ENCODE results near the gene XPO6. TPM values are rescaled to one million over a fixed set of nuclear protein-coding genes. Genes with fewer than 3 reads are reported as not detected.

Gene XPO6
- polyA plus RNA-seq, 1 of the 3 experiments (the other 2 are of a cell fraction) = 97.1 TPM

GRCh38 chr16:28189245-28189644 is 22.5 kb downstream of the XPO6 start:
- Histone ChIP-seq H3K4me1 (ENCODE audit: control insufficient read depth in 1 of 2, insufficient read depth in 2 of 2, low read depth in 1 of 2, low read length in 1 of 2) (peaks cover 2 to 48% of the 10 kb centered on the region in 2 experiments; a peak in 3 of 4 replicates), H3K9ac (no peak overlapping the region), H3K4me3 (ENCODE audit: low read depth in 2 of 2, low read length in 1 of 2) (no peak overlapping the region), H3K27ac (ENCODE audit: low read depth in 2 of 2, low read length in 1 of 2) (no peak overlapping the region), H4K20me1 (ENCODE audit: insufficient read depth) (peaks cover 75% of the 10 kb centered on the region), H3K4me2 (no peak overlapping the region), H3F3A (replicated peaks; ENCODE audit: insufficient read depth) (peaks cover 5% of the 10 kb centered on the region), H3K27me3 (ENCODE audit: insufficient read depth) (no peaks in the 10 kb centered on the region), H3K36me3 (replicated peaks in 1 of 2; ENCODE audit: control insufficient read depth in 1 of 2, insufficient read depth in 2 of 2, low read length in 1 of 2) (peaks cover 7 to 8% of the 10 kb centered on the region in 2 experiments), H2AFZ (ENCODE audit: low read depth) (no peak overlapping the region), H3K79me2 (ENCODE audit: insufficient read depth) (peaks cover 98% of the 10 kb centered on the region), H3K9me3 (peaks cover 5% of the 10 kb centered on the region; the same call in 1 of the 2 replicates), H3K9me2 (no peaks in the 10 kb centered on the region)
- WGBS (ENCODE audit: low lambda C conversion rate) = 89% methylated on average over 3 of the region's 3 CpGs
- ChIA-PET CTCF (interaction anchor here (0.7 kb wide), 1 partner anchor 19 kb away, joined by 3 read pairs; no protein-coding TSS in a partner anchor), POLR2A (no interaction called here)
- TF ChIP-seq GATA2 (CRISPR knock-in tag; IDR thresholded peaks at IDR 0.05) = no peak
- TF ChIP-seq YY1 (IDR thresholded peaks at IDR 0.05; ENCODE audit: low read depth) = no peak
- TF ChIP-seq RXRA (IDR thresholded peaks at IDR 0.05; ENCODE audit: borderline replicate concordance, low read depth) = no peak
- TF ChIP-seq TAF1 (IDR thresholded peaks at IDR 0.05; ENCODE audit: borderline replicate concordance, low read depth, low read length) = no peak
- TF ChIP-seq MEF2A (IDR thresholded peaks at IDR 0.05; ENCODE audit: borderline replicate concordance, low read depth) = no peak
- TF ChIP-seq RAD21 (IDR thresholded peaks at IDR 0.05; ENCODE audit: low read length) = no peak
- TF ChIP-seq TCF12 (IDR thresholded peaks at IDR 0.05) = no peak
- no peak for TF ChIP-seq POLR2AphosphoS5 (IDR thresholded peaks at IDR 0.05; ENCODE audit: low read depth, low read length)
- TF ChIP-seq MXI1 (IDR thresholded peaks at IDR 0.05; ENCODE audit: low read depth, low read length) = no peak
- no peak for TF ChIP-seq PBX3 (IDR thresholded peaks at IDR 0.05)
- no peak for TF ChIP-seq FOSL2 (IDR thresholded peaks at IDR 0.05; ENCODE audit: borderline replicate concordance, low read depth)
- DNase-seq = no peak

- H3K4me1 ChIP-seq (ENCODE audit: control insufficient read depth in 1 of 2, insufficient read depth in 2 of 2, low read depth in 1 of 2, low read length in 1 of 2) = peaks cover 2 to 43% of the 10 kb centered on the region in 2 experiments; a peak in 3 of 4 replicates
- H3K9me2 ChIP-seq = no peaks in the 10 kb centered on the region
Observed at GRCh38 chr16:28188085-28188916, 23.5 kb downstream of the XPO6 start.

More at GRCh38 chr16:28188085-28188916, 23.5 kb downstream of the XPO6 start:
- Histone ChIP-seq H4K20me1 (ENCODE audit: insufficient read depth) (peaks cover 78% of the 10 kb centered on the region), H3K79me2 (ENCODE audit: insufficient read depth) (peaks cover 100% of the 10 kb centered on the region), H2AFZ (ENCODE audit: low read depth) (no peak overlapping the region), H3K4me3 (ENCODE audit: low read depth in 2 of 2, low read length in 1 of 2) (no peak overlapping the region), H3F3A (replicated peaks; ENCODE audit: insufficient read depth) (peaks cover 1% of the 10 kb centered on the region), H3K4me2 (no peak overlapping the region), H3K9me3 (peaks cover 5% of the 10 kb centered on the region; the same call in 1 of the 2 replicates), H3K9ac (no peak overlapping the region), H3K27me3 (ENCODE audit: insufficient read depth) (no peaks in the 10 kb centered on the region), H3K27ac (ENCODE audit: low read depth in 2 of 2, low read length in 1 of 2) (no peak overlapping the region), H3K36me3 (replicated peaks in 1 of 2; ENCODE audit: control insufficient read depth in 1 of 2, insufficient read depth in 2 of 2, low read length in 1 of 2) (peaks cover 7 to 8% of the 10 kb centered on the region in 2 experiments)
- ChIA-PET POLR2A (no interaction called here), CTCF (no interaction called here)
- no peak for DNase-seq
- TF ChIP-seq FOSL2 (IDR thresholded peaks at IDR 0.05; ENCODE audit: borderline replicate concordance, low read depth) = no peak
- TF ChIP-seq SIN3A (IDR thresholded peaks at IDR 0.05; ENCODE audit: borderline replicate concordance, low read depth, low read length) = no peak
- no peak for TF ChIP-seq EP300 (IDR thresholded peaks at IDR 0.05; ENCODE audit: borderline replicate concordance in 1 of 2, low read depth in 1 of 2, low read length in 1 of 2)
- no peak for TF ChIP-seq USF1 (IDR thresholded peaks at IDR 0.05; ENCODE audit: borderline replicate concordance, low read depth)
- TF ChIP-seq ELF1 (IDR thresholded peaks at IDR 0.05) = no peak
- WGBS (ENCODE audit: low lambda C conversion rate) = 93% methylated on average over 6 of the region's 6 CpGs
